Fibroblast of peridontal ligament (primary cell): ENCODE measurements around the gene NFIA.
"Not testable (repeated sequence)": the region's sequence is repeated elsewhere in the genome, so short reads cannot be mapped to it uniquely, and the experiment has no call there.

ENCODE experiments used
- DNase-seq: peaks from one replicate; pipeline ENCODE4 v3.0.0-alpha.2; 2010; ENCODE audit errors: extremely low read depth

NFIA gene

GRCh38 chr1:61271412-61271789 lies 189.0 kb downstream of the NFIA start:
- DNase-seq, result no peak

GRCh38 chr1:61273167-61273705 lies 190.9 kb downstream of the NFIA start:
- no peak for DNase-seq

GRCh38 chr1:61273861-61274260 lies 191.5 kb downstream of the NFIA start:
- no peak for DNase-seq

GRCh38 chr1:61274939-61275338 lies 192.6 kb downstream of the NFIA start:
- DNase-seq, result no peak

- no peak for DNase-seq
These were observed 193.9 kb downstream of the NFIA start for GRCh38 chr1:61276246-61276645.

GRCh38 chr1:61277121-61277690 lies 194.8 kb downstream of the NFIA start:
- no peak for DNase-seq

GRCh38 chr1:61278503-61278902 lies 196.1 kb downstream of the NFIA start:
- DNase-seq, result not testable (repeated sequence)

- no peak for DNase-seq
These were observed 196.6 kb downstream of the NFIA start for GRCh38 chr1:61278966-61279365.

- DNase-seq, result no peak
These were observed 197.2 kb downstream of the NFIA start for GRCh38 chr1:61279570-61279969.

GRCh38 chr1:61280452-61280851 lies 198.1 kb downstream of the NFIA start:
- DNase-seq, result peak; percentile 8

GRCh38 chr1:61282387-61282786 lies 200.0 kb downstream of the NFIA start:
- DNase-seq, result no peak

- no peak for DNase-seq
These were observed 202.0 kb downstream of the NFIA start for GRCh38 chr1:61284248-61284854.

- DNase-seq, result no peak
These were observed 202.6 kb downstream of the NFIA start for GRCh38 chr1:61284936-61285335.

- DNase-seq, result no peak
These were observed 203.1 kb downstream of the NFIA start for GRCh38 chr1:61285371-61285885.

GRCh38 chr1:61287014-61287413 lies 204.7 kb downstream of the NFIA start:
- DNase-seq, result no peak

GRCh38 chr1:61287734-61288133 lies 205.4 kb downstream of the NFIA start:
- peak; percentile 73 for DNase-seq

- no peak for DNase-seq
These were observed 207.1 kb downstream of the NFIA start for GRCh38 chr1:61289232-61290098.

GRCh38 chr1:61290525-61290924 lies 208.2 kb downstream of the NFIA start:
- no peak for DNase-seq

- no peak for DNase-seq
These were observed 210.8 kb downstream of the NFIA start for GRCh38 chr1:61293197-61293596.

- no peak for DNase-seq
These were observed 211.7 kb downstream of the NFIA start for GRCh38 chr1:61293986-61294504.

- no peak for DNase-seq
These were observed 212.6 kb downstream of the NFIA start for GRCh38 chr1:61294930-61295329.

GRCh38 chr1:61295818-61296537 lies 213.6 kb downstream of the NFIA start:
- DNase-seq, result no peak
